H1 (cell line): ENCODE data around the gene UBAP2L. TPM values are rescaled to one million over a fixed set of nuclear protein-coding genes. Genes with fewer than 3 reads are reported as not detected.
A peak's percentile ranks its signal among the peaks of the same experiment; 100 is the strongest.

Experiments
- CTCF ChIA-PET: fragments of 300-600 bp; sonication (Branson Sonifier 250); formaldehyde crosslinking; loops from one replicate; lab custom pipeline; 2021; ENCODE audit not compliant: partially characterized antibody; lab: Charles Lee
- POLR2A ChIA-PET: fragments of 300-600 bp; sonication (Branson Sonifier 250); formaldehyde crosslinking; loops from one replicate; lab custom pipeline; 2021; ENCODE audit warnings: inconsistent platforms; ENCODE audit not compliant: partially characterized antibody; lab: Charles Lee
- DNase-seq, 2 experiments: peaks; one replicate each; pipeline versions ENCODE4 v3.0.0 to v3.0.0-alpha.2; 2010 to 2022; ENCODE audit warnings: low spot score in 2 of 2, low read depth in 1 of 2, mixed read lengths in 1 of 2
- FAIRE-seq: peaks from 2 replicates; lab custom pipeline; 2011; peaks lifted over from hg19 to GRCh38; lab: Jason Lieb, UNC
- H2AFZ ChIP-seq: 2 replicates; pipeline ENCODE4 v1.8.1; 2012; ENCODE audit warnings: low read length, inconsistent platforms
- H2AK5ac ChIP-seq: 2 replicates; pipeline ENCODE4 v1.6.1; 2013; ENCODE audit warnings: low read depth, low read length
- H2BK120ac ChIP-seq: replicated peaks from 2 replicates; pipeline ENCODE3; 2013; ENCODE audit warnings: low read depth, low read length, inconsistent platforms
- H2BK12ac ChIP-seq: 2 replicates; pipeline ENCODE4 v1.6.1; 2013; ENCODE audit warnings: low read depth, low read length
- H2BK15ac ChIP-seq: 2 replicates; pipeline ENCODE4 v1.6.1; 2013; ENCODE audit warnings: low read length
- H2BK20ac ChIP-seq: 2 replicates; pipeline ENCODE4 v1.6.1; 2013; ENCODE audit warnings: low read length
- H2BK5ac ChIP-seq: 2 replicates; pipeline ENCODE4 v1.6.1; 2013; ENCODE audit warnings: low read depth, low read length
- H3K14ac ChIP-seq: 2 replicates; pipeline ENCODE4 v1.6.1; 2013; ENCODE audit warnings: inconsistent platforms; ENCODE audit not compliant: insufficient read length
- H3K18ac ChIP-seq: 2 replicates; pipeline ENCODE4 v1.6.1; 2013; ENCODE audit warnings: low read length; ENCODE audit errors: extremely low read depth
- H3K23ac ChIP-seq: 2 replicates; pipeline ENCODE4 v1.6.1; 2013; ENCODE audit warnings: inconsistent platforms; ENCODE audit not compliant: insufficient read length
- H3K23me2 ChIP-seq: 2 replicates; pipeline ENCODE4 v1.6.1; 2013; ENCODE audit warnings: low read depth, low read length
- H3K27ac ChIP-seq: 2 replicates; pipeline ENCODE4 v1.6.1; 2011; ENCODE audit warnings: low read depth, low read length, inconsistent platforms
- H3K27me3 ChIP-seq, 4 experiments: replicated peaks in 1 of 4; 1 replicate in 1 of 4; 2 replicates in 3 of 4; pipeline versions ENCODE4 v1.6.1 to v1.8.1; 2011 to 2013; ENCODE audit warnings: low read length in 3 of 4, mild to moderate bottlenecking in 3 of 4, inconsistent platforms in 2 of 4, mixed read lengths in 2 of 4, moderate library complexity in 1 of 4; ENCODE audit not compliant: control insufficient read depth in 3 of 4, insufficient read depth in 3 of 4; ENCODE audit errors: extremely low read depth in 1 of 4
- H3K36me3 ChIP-seq, 4 experiments: 2 replicates each; pipeline versions ENCODE4 v1.6.1 to v1.8.1; 2011 to 2013; ENCODE audit warnings: mild to moderate bottlenecking in 4 of 4, low read length in 3 of 4, moderate library complexity in 2 of 4, control low read depth in 1 of 4, inconsistent platforms in 1 of 4; ENCODE audit not compliant: insufficient read depth in 4 of 4, control insufficient read depth in 2 of 4
- H3K4ac ChIP-seq: replicated peaks from 2 replicates; pipeline ENCODE3; 2013; ENCODE audit warnings: low read length, low read depth, mixed read lengths, inconsistent platforms; ENCODE audit not compliant: insufficient read length
- H3K4me1 ChIP-seq, 4 experiments: replicated peaks in 1 of 4; 1 replicate in 1 of 4; 2 replicates in 3 of 4; pipeline versions ENCODE4 v1.6.1 to v1.8.1; 2011 to 2013; ENCODE audit warnings: low read length in 3 of 4, inconsistent platforms in 2 of 4, mixed read lengths in 1 of 4; ENCODE audit not compliant: insufficient read depth in 4 of 4, control insufficient read depth in 3 of 4
- H3K4me2 ChIP-seq, 2 experiments: 2 replicates each; pipeline versions ENCODE4 v1.6.1 to v1.8.1; 2011 to 2013; ENCODE audit warnings: low read depth in 2 of 2, low read length in 2 of 2, control low read depth in 1 of 2, inconsistent platforms in 1 of 2, mild to moderate bottlenecking in 1 of 2; ENCODE audit not compliant: insufficient read depth in 1 of 2
- H3K4me3 ChIP-seq, 4 experiments: fragments of 200-600, 300-600 bp in 1 of 4; sonication (generic), shearing (Covaris generic), sonication (Bioruptor Twin) in 1 of 4; 2 replicates each; pipeline versions ENCODE4 v1.5.1 to v1.8.1; 2011 to 2016; ENCODE audit warnings: low read length in 4 of 4, low read depth in 3 of 4, control low read depth in 2 of 4, inconsistent platforms in 2 of 4, mild to moderate bottlenecking in 2 of 4, mixed read lengths in 1 of 4, moderate library complexity in 1 of 4; ENCODE audit not compliant: insufficient read depth in 2 of 4; ENCODE audit errors: extremely low read depth in 1 of 4
- H3K56ac ChIP-seq: replicated peaks from 2 replicates; pipeline ENCODE3; 2013; ENCODE audit warnings: low read depth, mild to moderate bottlenecking, mixed read lengths, low read length, inconsistent platforms; ENCODE audit not compliant: insufficient read length
- H3K79me1 ChIP-seq: 2 replicates; pipeline ENCODE4 v1.6.1; 2013; ENCODE audit warnings: low read depth, low read length, control low read depth
- H3K79me2 ChIP-seq, 2 experiments: 2 replicates each; pipeline versions ENCODE4 v1.6.1 to v1.8.1; 2012 to 2013; ENCODE audit warnings: low read length in 2 of 2, mild to moderate bottlenecking in 2 of 2, inconsistent platforms in 1 of 2; ENCODE audit not compliant: insufficient read depth in 2 of 2, control insufficient read depth in 1 of 2
- H3K9ac ChIP-seq, 4 experiments: replicated peaks in 1 of 4; 1 replicate in 1 of 4; 2 replicates in 3 of 4; pipeline versions ENCODE4 v1.6.1 to v1.8.1; 2011 to 2013; ENCODE audit warnings: low read depth in 3 of 4, low read length in 3 of 4, control low read depth in 2 of 4, mild to moderate bottlenecking in 2 of 4, moderate library complexity in 2 of 4, inconsistent platforms in 1 of 4; ENCODE audit errors: extremely low read depth in 1 of 4
- H3K9me3 ChIP-seq, 2 experiments: 2 replicates each; pipeline versions ENCODE4 v1.6.1 to v1.8.1; 2012 to 2013; ENCODE audit warnings: mild to moderate bottlenecking in 2 of 2, moderate library complexity in 2 of 2, control low read depth in 1 of 2, inconsistent platforms in 1 of 2, low read depth in 1 of 2, low read length in 1 of 2, mixed read lengths in 1 of 2; ENCODE audit not compliant: insufficient read depth in 2 of 2
- H4K20me1 ChIP-seq, 2 experiments: replicated peaks in 1 of 2; 2 replicates each; pipeline versions ENCODE3 to v1.8.1; 2011 to 2013; ENCODE audit warnings: inconsistent platforms in 2 of 2, low read length in 2 of 2, mild to moderate bottlenecking in 1 of 2; ENCODE audit not compliant: insufficient read depth in 2 of 2, control insufficient read depth in 1 of 2
- H4K5ac ChIP-seq: 2 replicates; pipeline ENCODE4 v1.6.1; 2013; ENCODE audit warnings: low read length, low read depth, mixed read lengths, inconsistent platforms; ENCODE audit not compliant: insufficient read length
- H4K8ac ChIP-seq: 2 replicates; pipeline ENCODE4 v1.8.0; 2013; ENCODE audit warnings: mild to moderate bottlenecking, moderate library complexity, low read length, inconsistent platforms; ENCODE audit not compliant: insufficient read depth; ENCODE audit errors: extremely low read depth
- H4K91ac ChIP-seq: replicated peaks from 2 replicates; pipeline ENCODE3; 2013; ENCODE audit warnings: low read length, mixed read lengths, inconsistent platforms; ENCODE audit not compliant: insufficient read length
- FOSL1 ChIP-seq: IDR thresholded peaks from 2 replicates; pipeline ENCODE4 v1.6.1; 2011; ENCODE audit warnings: mild to moderate bottlenecking, low read depth, low read length, moderate library complexity; ENCODE audit not compliant: insufficient read depth
- GTF2F1 ChIP-seq: IDR thresholded peaks from 2 replicates; pipeline ENCODE4 v1.6.1; 2012; ENCODE audit warnings: low read depth, low read length, improper control_type of control experiment, borderline replicate concordance
- PHF8 ChIP-seq: fragments of 200-600 bp; sonication (generic); conservative IDR thresholded peaks from 2 replicates; pipeline ENCODE4 v1.7.1; 2012; ENCODE audit warnings: low read depth, mild to moderate bottlenecking, inconsistent platforms, low read length, moderate library complexity
- SAP30 ChIP-seq: fragments of 300-600 bp; sonication (generic); IDR thresholded peaks from 2 replicates; pipeline ENCODE4 v1.7.1; 2012; ENCODE audit warnings: low read length, moderate library complexity, mild to moderate bottlenecking, inconsistent platforms; ENCODE audit not compliant: insufficient read depth, insufficient replicate concordance
- SIN3A ChIP-seq, 2 experiments: IDR thresholded peaks in 1 of 2; conservative IDR thresholded peaks in 1 of 2; 2 replicates each; pipeline ENCODE4 v1.6.1; 2011 to 2012; ENCODE audit warnings: low read length in 2 of 2, improper control_type of control experiment in 1 of 2, low read depth in 1 of 2, mild to moderate bottlenecking in 1 of 2
- SUZ12 ChIP-seq: fragments of 200-600 bp; sonication (generic); IDR thresholded peaks from 2 replicates; pipeline ENCODE4 v1.6.1; 2012; ENCODE audit warnings: mild to moderate bottlenecking, inconsistent platforms, low read length, moderate library complexity, mixed read lengths
- TCF12 ChIP-seq: IDR thresholded peaks from 2 replicates; pipeline ENCODE4 v1.6.1; 2011; ENCODE audit warnings: low read depth, mild to moderate bottlenecking, low read length
- WGBS, 2 experiments: shearing (Covaris generic) in 1 of 2; methylation state at CpG; one replicate each; pipeline versions ENCODE4 v1.1.6 to v1.1.7; 2013 to 2015; ENCODE audit warnings: low lambda C conversion rate in 2 of 2, mixed read lengths in 2 of 2, inconsistent platforms in 1 of 2, low coverage in 1 of 2, missing lambda C conversion rate in 1 of 2; ENCODE audit not compliant: insufficient replicate concordance in 2 of 2, insufficient coverage in 1 of 2, insufficient read length in 1 of 2; ENCODE audit errors: extremely low coverage in 1 of 2, missing lambda C conversion rate in 1 of 2; 5-methylcytosine and 5-hydroxymethylcytosine counted together
- long read RNA-seq, 2 experiments: library from RNA in 1 of 2; library from capped mRNA in 1 of 2; stranded (forward); transcript quantifications; one replicate each; pipeline ENCODE4 v2.0.0, GENCODE V29; 2021; ENCODE audit warnings: inconsistent platforms in 1 of 2
- polyA minus RNA-seq, 3 experiments: library from RNA; depleted of rRNA, polyadenylated mRNA; stranded (reverse); fragments of >200 nt; gene quantifications; 1 replicate in 2 of 3; 2 replicates in 1 of 3; pipeline ENCODE4 v1.2.3, GENCODE V29; 2011
- polyA plus RNA-seq, 7 experiments: library from polyadenylated mRNA; depleted of rRNA in 3 of 7; stranded (reverse) in 5 of 7; unstranded in 2 of 7; fragments of >200 nt in 5 of 7; fragments of 200-250 nt in 2 of 7; gene quantifications; 1 replicate in 5 of 7; 2 replicates in 1 of 7; 4 replicates in 1 of 7; pipeline versions ENCODE4 v1.2.1 to v1.2.3, GENCODE V29; 2011 to 2013; ENCODE audit warnings: missing spikeins in 2 of 7, mixed read lengths in 2 of 7
- total RNA-seq: library from RNA; stranded (reverse); fragmentation: NEBNext Ultra II Directional; extraction: Animal tissue kit (Norgen Biotek cat#: 25700); gene quantifications from 2 replicates; pipeline ENCODE4 v1.2.1, GENCODE V29; 2021

UBAP2L gene
- total RNA-seq (253 and 254 TPM in 2 replicates), polyA plus RNA-seq (2011; rRNA removed) (303 and 349 TPM in 2 replicates), polyA minus RNA-seq (2011; rRNA and poly(A)+ RNA removed) (375 and 378 TPM in 2 replicates)
- polyA plus RNA-seq (2011; cell fraction: cytosol; rRNA removed), result 153 TPM
- 398 TPM for polyA plus RNA-seq (2011; cell fraction: nucleus; rRNA removed)
- polyA plus RNA-seq (2012, experiment 1 of 2), result 177 to 223 TPM (median 204 TPM) in 4 replicates
- 86.7 TPM for polyA plus RNA-seq (2012, experiment 2 of 2)
- 193 TPM for polyA plus RNA-seq (2013, experiment 1 of 2)
- polyA plus RNA-seq (2013, experiment 2 of 2), result 182 TPM
- polyA minus RNA-seq (2011; cell fraction: cytosol; rRNA and poly(A)+ RNA removed), result 74.2 TPM
- 289 TPM for polyA minus RNA-seq (2011; cell fraction: nucleus; rRNA and poly(A)+ RNA removed)
- long read RNA-seq, experiment 1, partial matches to known transcripts, result 79 of 110 reads
- long read RNA-seq, experiment 1, other reads (novel, unspliced or antisense), result 27 of 110 reads
- long read RNA-seq, experiment 2, partial matches to known transcripts, result 6 of 10 reads
- long read RNA-seq, experiment 2, other reads (novel, unspliced or antisense), result 3 of 10 reads

- Histone ChIP-seq H3K27me3 (no peaks in the 10 kb centered on the region), H2BK120ac (peak within 1 kb of the TSS; percentile 50), H3K4me1 (peaks cover 2 to 11% (median 3%) of the 10 kb centered on the region in 4 experiments; a peak in 5 of 7 replicates), H3K18ac (peak within 1 kb of the TSS; percentile 95), H4K20me1 (peaks cover 4 to 9% of the 10 kb centered on the region in 2 experiments), H4K5ac (peak within 1 kb of the TSS; percentile 92), H2BK15ac (no peak within 1 kb of the TSS), H2BK12ac (peak within 1 kb of the TSS; percentile 52; the same call in 1 of the 2 replicates), H4K91ac (peak within 1 kb of the TSS; percentile 99), H3K27ac (peak within 1 kb of the TSS; percentile 99), H3K79me1 (peaks cover 8% of the 10 kb centered on the region), H2BK20ac (no peak within 1 kb of the TSS), H3K4ac (peak within 1 kb of the TSS; percentile 75), H3K23me2 (peaks cover 5% of the 10 kb centered on the region), H2AK5ac (no peak within 1 kb of the TSS), H3K9me3 (no peaks in the 10 kb centered on the region), H4K8ac (peak within 1 kb of the TSS; percentile 100), H3K9ac (peak within 1 kb of the TSS; percentile 84 to 100 (median 98)), H3K14ac (peak within 1 kb of the TSS; percentile 58), H3K56ac (peak within 1 kb of the TSS; percentile 97), H3K36me3 (peaks cover 10 to 29% (median 16%) of the 10 kb centered on the region in 4 experiments), H3K23ac (no peak within 1 kb of the TSS), H2BK5ac (peak within 1 kb of the TSS; percentile 95), H2AFZ (peak within 1 kb of the TSS; percentile 71; the same call in 1 of the 2 replicates), H3K4me2 (peak within 1 kb of the TSS; percentile 92 to 98), H3K4me3 (peak within 1 kb of the TSS; percentile 83 to 96 (median 90)), H3K79me2 (peaks cover 51 to 86% of the 10 kb centered on the region in 2 experiments)
- 2% methylated on average over 57 of the region's 73 CpGs; no CpG with 5 or more reads in 1 of the 2 experiments for WGBS, 2 experiments
- peak; percentile 96 to 99 for DNase-seq
- ChIA-PET POLR2A (interaction anchor here (0.6 to 9.0 kb wide), 29 partner anchors 10 to 587 kb away, joined by 3 to 107 read pairs (median 5); partner anchors contain the start of genes CFAP141, CHTOP, CREB3L4 and HAX1), CTCF (no interaction called here)
- no peak for FAIRE-seq
- TF ChIP-seq GTF2F1 (peak; percentile 72; the same call in 1 of the 2 replicates), SAP30 (peak; percentile 90), FOSL1 (0 out of 2 replicates have a peak, but pooled peaks have one; percentile 36), SUZ12 (no peak; the same call in 1 of the 2 replicates), SIN3A (conservative IDR thresholded peaks at IDR 0.05 in 1 of 2, IDR thresholded peaks at IDR 0.05 in 1 of 2; ENCODE audit: low read depth in 1 of 2, low read length in 2 of 2) (peak in 1 of 2 experiments; percentile 87; a peak in 2 of 4 replicates), TCF12 (0 out of 2 replicates have a peak, but pooled peaks have one; percentile 12), PHF8 (peak; percentile 91)
These were observed at the start of gene UBAP2L for GRCh38 chr1:154220071-154220969. Gene UBAP2L, plus strand, starts transcription at chr1:154220955. Its CDS starts 4,169 bp downstream, at chr1:154225124.
